Breast epithelium (tissue), 4 donors: Measurements from ENCODE around the gene TRERF1. TPM values are rescaled to one million over a fixed set of nuclear protein-coding genes. Genes with fewer than 3 reads are reported as not detected.
"Not testable (repeated sequence)": the region's sequence is repeated elsewhere in the genome, so short reads cannot be mapped to it uniquely, and the experiment has no call there.

Source experiments
- DNase-seq, 2 donors: peaks; one replicate each; pipeline ENCODE4 v3.0.0-alpha.2; 2019; ENCODE audit warnings: low spot score in 2 of 2
- H3K27ac ChIP-seq, 2 donors: fragments of 200-600 bp; sonication (generic) in 1 of 2; one replicate each; pipeline ENCODE4 v1.5.1; 2016 to 2019; ENCODE audit warnings: mild to moderate bottlenecking in 1 of 2
- H3K27me3 ChIP-seq, 2 donors: fragments of 200-600 bp; sonication (generic) in 1 of 2; one replicate each; pipeline versions ENCODE4 v1.5.1 to v1.6.0; 2017 to 2019; ENCODE audit warnings: control low read depth in 1 of 2, mild to moderate bottlenecking in 1 of 2
- H3K36me3 ChIP-seq: fragments of 200-600 bp; one replicate; pipeline ENCODE4 v1.5.1; 2019
- H3K4me1 ChIP-seq, 2 donors: fragments of 200-600 bp; sonication (generic); one replicate each; pipeline ENCODE4 v1.5.1; 2016 to 2019; ENCODE audit warnings: control low read depth in 1 of 2
- H3K4me3 ChIP-seq, 3 donors: fragments of 200-600 bp; sonication (generic); 1 replicate in 2 of 3; 2 replicates in 1 of 3; pipeline ENCODE4 v1.5.1; 2016 to 2019; ENCODE audit warnings: mild to moderate bottlenecking in 3 of 3, moderate library complexity in 2 of 3
- H3K9me3 ChIP-seq, 2 donors: fragments of 200-600 bp; sonication (generic) in 1 of 2; one replicate each; pipeline ENCODE4 v1.5.1; 2016 to 2019; ENCODE audit warnings: control low read depth in 1 of 2
- POLR2A ChIP-seq: fragments of 450-650 bp; IDR thresholded peaks from one replicate; pipeline ENCODE4 v1.6.1; 2016; ENCODE audit warnings: antibody characterized with exemption, mild to moderate bottlenecking, moderate library complexity
- POLR2AphosphoS5 ChIP-seq, 3 donors: sonication (generic); formaldehyde crosslinking; IDR thresholded peaks; one replicate each; pipeline ENCODE4 v1.6.1; 2017; ENCODE audit warnings: antibody characterized with exemption in 3 of 3
- intact Hi-C: fragments of 100-400 bp; cut with DNase I; formaldehyde crosslinking; loops from one replicate; pipeline ENCODE4 v1.15.1; 2023; ENCODE audit warnings: low total_unique reads
- total RNA-seq, 3 donors: library from RNA; depleted of rRNA; stranded (reverse); fragments of >200 nt; gene quantifications; one replicate each; pipeline ENCODE4 v1.1.0, GENCODE V29; 2016
- TF ChIP-seq, protein P1 (sequence below), 3 donors: fragments of 450-650 bp; IDR thresholded peaks; one replicate each; pipeline ENCODE4 v1.5.1; 2016 to 2017; ENCODE audit warnings: antibody characterized with exemption in 3 of 3, mild to moderate bottlenecking in 3 of 3, moderate library complexity in 3 of 3

TRERF1 gene
- total RNA-seq, 3 donors from 2014 or later, result 3.9 to 5.4 (median 4.1) TPM

- no peaks in the 10 kb centered on the region for H3K36me3 ChIP-seq
- H3K27me3 ChIP-seq, result no peaks in the 10 kb centered on the region
- TF ChIP-seq POLR2AphosphoS5 (IDR thresholded peaks at IDR 0.05), result no peak
- TF ChIP-seq, protein P1, sequence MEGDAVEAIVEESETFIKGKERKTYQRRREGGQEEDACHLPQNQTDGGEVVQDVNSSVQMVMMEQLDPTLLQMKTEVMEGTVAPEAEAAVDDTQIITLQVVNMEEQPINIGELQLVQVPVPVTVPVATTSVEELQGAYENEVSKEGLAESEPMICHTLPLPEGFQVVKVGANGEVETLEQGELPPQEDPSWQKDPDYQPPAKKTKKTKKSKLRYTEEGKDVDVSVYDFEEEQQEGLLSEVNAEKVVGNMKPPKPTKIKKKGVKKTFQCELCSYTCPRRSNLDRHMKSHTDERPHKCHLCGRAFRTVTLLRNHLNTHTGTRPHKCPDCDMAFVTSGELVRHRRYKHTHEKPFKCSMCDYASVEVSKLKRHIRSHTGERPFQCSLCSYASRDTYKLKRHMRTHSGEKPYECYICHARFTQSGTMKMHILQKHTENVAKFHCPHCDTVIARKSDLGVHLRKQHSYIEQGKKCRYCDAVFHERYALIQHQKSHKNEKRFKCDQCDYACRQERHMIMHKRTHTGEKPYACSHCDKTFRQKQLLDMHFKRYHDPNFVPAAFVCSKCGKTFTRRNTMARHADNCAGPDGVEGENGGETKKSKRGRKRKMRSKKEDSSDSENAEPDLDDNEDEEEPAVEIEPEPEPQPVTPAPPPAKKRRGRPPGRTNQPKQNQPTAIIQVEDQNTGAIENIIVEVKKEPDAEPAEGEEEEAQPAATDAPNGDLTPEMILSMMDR (IDR thresholded peaks at IDR 0.05), result no peak
- no peak for TF ChIP-seq POLR2A
- no peaks in the 10 kb centered on the region for H3K4me1 ChIP-seq
- no peaks in the 10 kb centered on the region for H3K9me3 ChIP-seq
- DNase-seq, result no peak
- H3K4me3 ChIP-seq, result no peak overlapping the region
- intact Hi-C loops, result loop anchor here (5.0 kb wide), 1 partner anchor 1232 kb away; no protein-coding TSS in a partner anchor
- no peak overlapping the region for H3K27ac ChIP-seq
These were observed 116.9 kb downstream of the TRERF1 start for GRCh38 chr6:42334870-42335269.

DNA sequence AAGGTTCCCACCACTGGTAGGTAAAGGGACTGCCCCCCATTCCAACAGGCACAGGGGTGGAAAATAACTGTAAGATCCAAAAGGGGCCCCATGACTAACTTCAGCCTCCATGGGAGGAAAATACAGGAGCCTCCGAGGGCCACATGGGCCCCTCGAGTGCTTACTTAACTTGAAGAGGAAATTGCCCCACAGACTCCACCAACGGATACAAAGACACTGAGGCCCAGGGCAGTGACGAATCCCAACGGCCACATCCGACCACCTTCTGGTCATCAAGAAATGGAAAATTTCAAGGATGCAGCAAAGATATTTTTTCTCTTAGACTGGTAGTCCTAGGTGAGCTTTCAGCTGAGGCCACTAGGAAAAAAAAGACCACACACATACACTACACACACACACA is 118.1 kb downstream of the TRERF1 start:
- TF ChIP-seq POLR2AphosphoS5 (IDR thresholded peaks at IDR 0.05), result no peak
- H3K27me3 ChIP-seq, result no peaks in the 10 kb centered on the region

GRCh38 chr6:42332916-42333315 is 118.8 kb downstream of the TRERF1 start:
- Histone ChIP-seq H3K36me3 (no peaks in the 10 kb centered on the region), H3K27me3 (no peaks in the 10 kb centered on the region), H3K9me3 (no peaks in the 10 kb centered on the region), H3K27ac (no peak overlapping the region), H3K4me1 (no peaks in the 10 kb centered on the region), H3K4me3 (no peak overlapping the region)
- no peak for DNase-seq
- TF ChIP-seq POLR2AphosphoS5 (IDR thresholded peaks at IDR 0.05), result no peak
- no peak for TF ChIP-seq POLR2A
- TF ChIP-seq, protein P1 (IDR thresholded peaks at IDR 0.05), result no peak
- intact Hi-C loops, result loop anchor here (5.0 kb wide), 1 partner anchor 1234 kb away; no protein-coding TSS in a partner anchor

More for the DNA sequence above, 118.1 kb downstream of the TRERF1 start:
- no peaks in the 10 kb centered on the region for H3K36me3 ChIP-seq
- no peaks in the 10 kb centered on the region for H3K9me3 ChIP-seq
- H3K27ac ChIP-seq, result no peak overlapping the region
- intact Hi-C loops, result loop anchor here (5.0 kb wide), 1 partner anchor 1234 kb away; no protein-coding TSS in a partner anchor
- no peak for DNase-seq
- no peak overlapping the region for H3K4me3 ChIP-seq
- no peaks in the 10 kb centered on the region for H3K4me1 ChIP-seq

- Histone ChIP-seq H3K27me3 (no peaks in the 10 kb centered on the region), H3K9me3 (no peaks in the 10 kb centered on the region), H3K4me1 (no peaks in the 10 kb centered on the region), H3K27ac (no peak overlapping the region), H3K36me3 (no peaks in the 10 kb centered on the region), H3K4me3 (no peak overlapping the region)
- TF ChIP-seq POLR2A (no peak), POLR2AphosphoS5 (IDR thresholded peaks at IDR 0.05) (no peak)
- TF ChIP-seq, protein P1 (IDR thresholded peaks at IDR 0.05), result no peak
- no peak for DNase-seq
- intact Hi-C loops, result loop anchor here (5.0 kb wide), 1 partner anchor 1236 kb away; no protein-coding TSS in a partner anchor
These were observed 120.7 kb downstream of the TRERF1 start for GRCh38 chr6:42331019-42331418.

GRCh38 chr6:42326248-42326647 is 125.5 kb downstream of the TRERF1 start:
- H3K4me3 ChIP-seq, result no peak overlapping the region
- no peak for DNase-seq
- H3K27me3 ChIP-seq, result no peaks in the 10 kb centered on the region
- TF ChIP-seq, protein P1 (IDR thresholded peaks at IDR 0.05), result no peak
- no peak for TF ChIP-seq POLR2A
- no peak for TF ChIP-seq POLR2AphosphoS5 (IDR thresholded peaks at IDR 0.05)
- H3K27ac ChIP-seq, result no peak overlapping the region
- intact Hi-C loops, result loop anchor here (10.0 kb wide), 1 partner anchor 179 kb away; no protein-coding TSS in a partner anchor
- H3K9me3 ChIP-seq, result no peaks in the 10 kb centered on the region
- H3K4me1 ChIP-seq, result no peaks in the 10 kb centered on the region
- H3K36me3 ChIP-seq, result no peaks in the 10 kb centered on the region

GRCh38 chr6:42324656-42325324 is 126.9 kb downstream of the TRERF1 start:
- intact Hi-C loops, result loop anchor here (10.0 kb wide), 1 partner anchor 180 kb away; no protein-coding TSS in a partner anchor
- not testable (repeated sequence) for DNase-seq, H3K9me3 ChIP-seq, H3K27ac ChIP-seq, H3K36me3 ChIP-seq, H3K4me3 ChIP-seq, H3K4me1 ChIP-seq, H3K27me3 ChIP-seq
